ENCODE measurements around the gene SLC25A53. TPM values are rescaled to one million over a fixed set of nuclear protein-coding genes. Genes with fewer than 3 reads are reported as not detected.

Gene SLC25A53, protein sequence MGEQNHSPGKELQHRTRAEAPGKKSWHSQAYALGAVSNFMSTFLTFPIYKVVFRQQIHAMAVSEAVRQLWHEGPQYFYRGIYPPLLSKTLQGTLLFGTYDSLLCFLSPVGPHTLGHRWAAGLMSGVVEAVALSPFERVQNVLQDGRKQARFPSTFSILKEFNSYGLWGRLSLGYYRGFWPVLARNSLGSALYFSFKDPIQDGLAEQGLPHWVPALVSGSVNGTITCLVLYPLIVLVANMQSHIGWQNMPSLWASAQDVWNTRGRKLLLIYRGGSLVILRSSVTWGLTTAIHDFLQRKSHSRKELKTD
- total RNA-seq (2014; rRNA removed; shearing (Covaris generic)) = 2.2 and 2.3 TPM in 2 replicates

DNA sequence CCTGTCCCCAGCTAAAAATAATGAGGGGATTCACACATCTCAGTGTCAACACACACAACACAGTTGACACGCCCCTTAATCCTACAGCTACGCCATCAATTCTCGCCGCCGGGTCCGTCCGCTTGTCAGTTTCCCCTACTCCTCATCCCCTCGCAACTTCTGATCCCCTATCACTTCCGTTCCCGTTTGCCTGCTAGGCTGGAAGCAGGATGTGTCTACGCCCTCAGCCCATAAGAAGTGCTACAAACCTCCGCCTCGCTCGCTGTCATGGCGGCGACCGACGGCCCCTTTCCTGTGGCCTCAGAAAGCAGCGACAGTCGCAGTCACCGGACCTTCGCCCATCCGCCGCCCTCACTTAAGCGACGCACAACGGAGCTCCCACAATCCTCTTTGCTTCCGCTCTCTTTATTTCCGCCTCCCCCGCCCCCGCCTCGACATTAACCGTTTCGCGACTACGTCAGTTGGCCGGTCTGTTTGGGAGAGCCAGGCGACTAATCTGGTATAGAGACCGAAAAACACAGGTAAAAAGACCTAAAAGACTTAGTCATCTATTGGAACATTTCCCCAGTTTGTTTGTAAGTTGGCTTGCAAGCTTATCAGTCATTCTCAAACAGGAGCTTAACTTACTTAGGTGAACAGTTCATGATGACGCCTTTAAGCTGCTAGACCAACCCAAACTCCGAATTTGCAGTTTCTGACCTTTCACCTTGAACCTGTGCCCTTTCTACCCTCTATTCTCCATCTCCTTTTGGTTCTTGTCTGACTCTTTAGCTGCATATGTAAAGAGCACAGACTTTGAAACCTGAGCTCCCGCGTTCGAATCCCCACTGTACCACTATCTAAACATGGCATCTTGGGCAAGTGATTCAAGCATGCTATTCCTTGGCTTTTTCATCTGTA is at the start of gene SLC25A53:
TSS of gene SLC25A53 (minus strand) at position 380 of the 900 bp plus-strand sequence. CDS start 51,752 bp downstream, outside the sequence.
- H3K36me3 ChIP-seq (replicated peaks; ENCODE audit: control insufficient read depth, insufficient read depth, low read length) = no peaks in the 10 kb centered on the region
- DNase-seq = peak; percentile 49
- no peaks in the 10 kb centered on the region for H3K27me3 ChIP-seq (ENCODE audit: control insufficient read depth, insufficient read depth, low read length)
- peak within 1 kb of the TSS; percentile 51 for H3K4me3 ChIP-seq (ENCODE audit: insufficient read depth, low read depth, low read length)

DNA sequence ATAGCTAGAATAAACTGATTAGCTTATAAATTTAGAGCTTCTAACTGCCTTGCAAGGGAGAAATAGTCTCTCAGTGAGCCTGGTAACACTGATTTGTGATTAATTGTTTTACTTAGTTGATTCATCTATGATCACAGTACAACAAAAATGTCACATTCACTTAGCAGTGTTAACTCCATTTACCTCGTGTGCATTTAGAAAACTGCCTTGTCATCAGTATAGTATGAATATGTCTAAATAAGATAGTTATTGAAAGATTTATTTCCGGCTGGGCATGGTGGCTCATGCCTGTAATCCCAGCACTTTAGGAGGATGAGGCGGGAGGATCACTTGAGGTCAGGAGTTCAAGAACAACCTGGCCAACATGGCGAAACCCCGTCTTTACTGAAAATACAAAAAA is 48.7 kb upstream of the SLC25A53 start:
- DNase-seq = no peak
- Histone ChIP-seq H3K36me3 (replicated peaks; ENCODE audit: control insufficient read depth, insufficient read depth, low read length) (no peaks in the 10 kb centered on the region; the same call in 1 of the 2 replicates), H3K4me3 (ENCODE audit: insufficient read depth, low read depth, low read length) (no peak overlapping the region), H3K27me3 (ENCODE audit: control insufficient read depth, insufficient read depth, low read length) (no peaks in the 10 kb centered on the region; the same call in 1 of the 2 replicates)

DNA sequence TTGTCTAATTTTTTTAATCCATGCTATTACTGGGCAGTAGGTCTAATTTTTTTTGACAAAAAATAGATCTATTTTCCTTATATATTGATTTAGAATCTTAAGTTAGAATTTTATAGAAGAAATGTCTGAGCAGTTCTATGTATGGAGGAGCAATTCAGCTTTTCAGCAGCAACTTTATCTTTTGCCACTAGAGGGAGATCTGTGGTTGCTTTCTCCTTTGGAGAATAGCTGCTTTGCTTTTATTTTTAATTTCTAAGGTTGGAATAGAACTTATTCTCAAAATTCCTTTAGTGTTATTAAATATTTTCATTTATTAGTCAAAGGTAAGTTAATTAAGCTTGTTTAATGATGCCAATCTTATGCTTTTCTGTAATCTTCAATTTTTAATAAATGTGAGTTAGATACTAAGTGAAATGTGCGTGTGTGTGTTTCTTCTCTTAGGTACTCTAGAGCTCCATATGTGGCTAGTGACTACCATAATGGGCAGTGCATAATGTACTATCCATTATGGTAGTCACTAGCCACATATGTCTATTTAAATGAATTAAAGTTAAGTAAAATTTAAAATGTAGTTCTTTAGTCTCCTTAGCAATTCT is 38.8 kb upstream of the SLC25A53 start:
- Histone ChIP-seq H3K36me3 (replicated peaks; ENCODE audit: control insufficient read depth, insufficient read depth, low read length) (no peaks in the 10 kb centered on the region; the same call in 1 of the 2 replicates), H3K27me3 (ENCODE audit: control insufficient read depth, insufficient read depth, low read length) (no peaks in the 10 kb centered on the region), H3K4me3 (ENCODE audit: insufficient read depth, low read depth, low read length) (no peak overlapping the region)
- peak; percentile 29 for DNase-seq

DNA sequence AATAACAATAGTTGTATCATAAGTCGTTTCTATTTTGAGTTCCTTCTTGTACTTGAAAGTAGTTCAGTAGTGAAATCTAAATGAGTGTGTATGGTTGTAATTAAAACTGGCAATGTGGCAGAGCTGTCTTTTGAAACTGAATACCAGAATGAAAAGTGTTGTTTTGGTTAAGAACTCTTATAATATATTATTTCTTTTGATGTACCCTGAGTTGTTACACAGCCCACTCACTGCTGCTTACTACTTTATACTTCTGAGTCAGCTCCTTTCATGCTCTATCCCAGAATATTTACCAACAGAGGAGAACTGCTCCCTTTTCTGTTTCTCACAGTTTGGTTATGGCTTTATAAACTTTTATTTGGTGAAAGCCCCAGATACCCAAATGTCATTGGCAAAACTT is 38.2 kb upstream of the SLC25A53 start:
- no peak overlapping the region for H3K4me3 ChIP-seq (ENCODE audit: insufficient read depth, low read depth, low read length)
- H3K27me3 ChIP-seq (ENCODE audit: control insufficient read depth, insufficient read depth, low read length) = no peaks in the 10 kb centered on the region
- H3K36me3 ChIP-seq (replicated peaks; ENCODE audit: control insufficient read depth, insufficient read depth, low read length) = peaks cover 1% of the 10 kb centered on the region; the same call in 1 of the 2 replicates
- DNase-seq = no peak

DNA sequence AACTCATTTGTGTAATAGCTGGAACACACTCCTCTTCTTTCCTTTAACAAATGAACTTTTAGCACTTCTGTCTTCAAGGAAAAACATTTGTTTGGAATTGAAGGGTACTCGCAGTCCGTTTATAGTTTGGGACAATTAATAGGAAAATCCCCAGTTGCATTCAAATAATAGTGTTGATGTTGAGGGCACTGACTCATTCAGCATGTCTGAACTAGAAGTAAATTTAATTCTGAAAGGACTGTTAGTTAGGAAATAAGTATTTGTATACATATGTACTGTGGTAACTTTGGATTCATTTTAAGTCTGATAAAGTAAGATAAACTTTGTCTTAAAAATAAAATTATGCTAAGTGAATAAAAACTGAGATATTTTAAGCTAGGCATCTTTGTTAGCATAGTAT is 36.7 kb upstream of the SLC25A53 start:
- Histone ChIP-seq H3K27me3 (ENCODE audit: control insufficient read depth, insufficient read depth, low read length) (no peaks in the 10 kb centered on the region), H3K4me3 (ENCODE audit: insufficient read depth, low read depth, low read length) (no peak overlapping the region), H3K36me3 (replicated peaks; ENCODE audit: control insufficient read depth, insufficient read depth, low read length) (peaks cover 4% of the 10 kb centered on the region)
- no peak for DNase-seq

DNA sequence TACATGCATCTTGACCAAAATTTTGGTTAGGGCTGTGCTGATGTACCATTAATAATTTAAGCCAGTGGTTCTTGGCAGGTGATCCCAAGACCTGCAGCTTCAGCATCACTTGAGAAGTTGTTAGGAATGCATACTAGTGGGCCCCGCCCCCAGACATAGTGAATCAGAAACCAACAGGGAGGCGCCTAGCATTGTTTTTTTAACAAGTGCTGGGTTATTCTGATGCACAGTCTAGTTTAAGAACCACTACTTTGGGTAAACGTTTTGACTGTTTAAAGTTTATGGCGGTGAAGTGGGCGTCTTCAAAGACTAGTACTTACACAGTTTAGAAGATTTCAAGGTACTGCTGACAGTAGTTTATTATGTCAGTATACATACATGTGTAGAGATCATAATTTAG is 33.0 kb upstream of the SLC25A53 start:
- H3K27me3 ChIP-seq (ENCODE audit: control insufficient read depth, insufficient read depth, low read length) = no peaks in the 10 kb centered on the region
- H3K4me3 ChIP-seq (ENCODE audit: insufficient read depth, low read depth, low read length) = no peak overlapping the region
- DNase-seq = no peak
- H3K36me3 ChIP-seq (replicated peaks; ENCODE audit: control insufficient read depth, insufficient read depth, low read length) = peaks cover 9% of the 10 kb centered on the region

DNA sequence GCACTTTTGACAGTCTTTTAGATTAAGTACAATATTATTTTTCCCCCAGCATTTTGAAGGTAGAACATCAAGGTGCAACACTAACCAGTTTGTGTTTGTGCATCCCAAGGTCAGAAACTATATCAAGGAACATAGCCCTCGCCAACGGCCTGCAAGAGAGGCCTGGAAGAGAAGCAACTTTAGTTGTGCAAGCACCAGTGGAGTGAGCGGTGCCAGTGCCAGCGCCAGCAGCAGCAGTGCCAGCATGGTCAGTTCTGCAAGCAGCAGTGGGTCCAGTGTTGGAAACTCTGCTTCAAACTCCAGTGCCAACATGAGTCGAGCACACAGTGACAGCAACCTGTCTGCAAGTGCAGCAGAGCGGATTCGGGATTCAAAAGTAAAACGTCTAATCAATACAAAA is 31.1 kb upstream of the SLC25A53 start:
- H3K27me3 ChIP-seq (ENCODE audit: control insufficient read depth, insufficient read depth, low read length) = no peaks in the 10 kb centered on the region
- H3K36me3 ChIP-seq (replicated peaks; ENCODE audit: control insufficient read depth, insufficient read depth, low read length) = peaks cover 9% of the 10 kb centered on the region
- no peak overlapping the region for H3K4me3 ChIP-seq (ENCODE audit: insufficient read depth, low read depth, low read length)
- no peak for DNase-seq

DNA sequence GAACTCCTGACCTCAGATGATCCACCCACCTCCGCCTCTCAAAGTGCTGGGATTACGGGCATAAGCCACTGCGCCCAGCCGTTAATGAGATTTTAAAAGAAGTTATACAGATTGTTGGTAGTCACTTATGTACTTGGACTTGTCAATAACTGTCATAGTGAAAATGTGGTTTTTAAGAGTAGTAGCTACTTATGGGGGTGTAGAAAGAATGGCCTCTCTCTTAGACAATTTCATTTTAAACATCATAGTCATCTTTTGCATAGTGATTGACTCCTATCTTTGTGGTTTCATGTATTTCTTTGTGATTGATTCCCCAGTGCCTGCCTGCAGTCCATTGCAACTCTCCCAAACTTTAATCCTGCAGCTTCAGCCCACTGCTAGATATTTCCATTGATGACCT is 26.9 kb upstream of the SLC25A53 start:
- no peak for DNase-seq
- no peaks in the 10 kb centered on the region for H3K27me3 ChIP-seq (ENCODE audit: control insufficient read depth, insufficient read depth, low read length)
- peaks cover 6% of the 10 kb centered on the region for H3K36me3 ChIP-seq (replicated peaks; ENCODE audit: control insufficient read depth, insufficient read depth, low read length)
- H3K4me3 ChIP-seq (ENCODE audit: insufficient read depth, low read depth, low read length) = no peak overlapping the region

DNA sequence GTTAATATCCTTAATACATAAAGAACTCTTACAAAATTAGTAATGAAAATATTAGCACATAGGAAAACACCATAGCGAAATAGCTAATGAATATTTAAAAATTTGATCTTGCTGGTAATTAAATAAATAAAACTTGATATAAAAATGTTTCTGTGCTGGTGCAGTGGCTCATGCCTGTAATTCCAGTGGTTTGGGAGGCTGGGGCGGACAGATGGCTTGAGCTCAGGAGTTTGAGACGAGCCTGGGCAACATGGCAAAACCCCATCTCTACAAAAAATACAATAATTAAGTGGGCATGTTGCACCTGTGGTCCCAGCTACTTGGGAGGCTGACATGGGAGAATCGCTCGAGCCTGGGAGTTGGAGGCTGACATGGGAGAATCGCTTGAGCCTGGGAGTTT is 17.0 kb upstream of the SLC25A53 start:
- Histone ChIP-seq H3K27me3 (ENCODE audit: control insufficient read depth, insufficient read depth, low read length) (no peaks in the 10 kb centered on the region), H3K4me3 (ENCODE audit: insufficient read depth, low read depth, low read length) (no peak overlapping the region), H3K36me3 (replicated peaks; ENCODE audit: control insufficient read depth, insufficient read depth, low read length) (0 out of 2 replicates have a peak, but pooled peaks cover 2% of the 10 kb centered on the region)
- no peak for DNase-seq

DNA sequence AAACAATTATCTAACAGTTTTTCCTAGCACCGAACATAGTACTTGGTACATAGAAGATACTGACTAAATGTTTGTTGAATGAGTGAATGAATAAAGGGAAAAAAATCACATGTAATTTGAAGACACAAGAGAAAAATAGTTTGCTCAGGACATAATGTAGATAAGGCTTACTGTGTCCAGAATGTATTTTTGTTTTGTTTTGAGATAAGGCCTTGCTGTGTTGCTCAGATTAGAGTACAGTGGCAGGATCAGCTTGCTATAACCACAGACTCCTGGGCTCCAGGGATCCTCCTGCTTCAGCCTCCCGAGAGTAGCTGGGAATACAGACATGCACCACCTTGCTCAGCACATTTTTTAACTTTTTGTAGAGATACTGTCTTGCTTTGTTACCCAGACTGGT is 16.0 kb upstream of the SLC25A53 start:
- no peak for DNase-seq
- Histone ChIP-seq H3K36me3 (replicated peaks; ENCODE audit: control insufficient read depth, insufficient read depth, low read length) (0 out of 2 replicates have a peak, but pooled peaks cover 2% of the 10 kb centered on the region), H3K4me3 (ENCODE audit: insufficient read depth, low read depth, low read length) (no peak overlapping the region), H3K27me3 (ENCODE audit: control insufficient read depth, insufficient read depth, low read length) (no peaks in the 10 kb centered on the region)

DNA sequence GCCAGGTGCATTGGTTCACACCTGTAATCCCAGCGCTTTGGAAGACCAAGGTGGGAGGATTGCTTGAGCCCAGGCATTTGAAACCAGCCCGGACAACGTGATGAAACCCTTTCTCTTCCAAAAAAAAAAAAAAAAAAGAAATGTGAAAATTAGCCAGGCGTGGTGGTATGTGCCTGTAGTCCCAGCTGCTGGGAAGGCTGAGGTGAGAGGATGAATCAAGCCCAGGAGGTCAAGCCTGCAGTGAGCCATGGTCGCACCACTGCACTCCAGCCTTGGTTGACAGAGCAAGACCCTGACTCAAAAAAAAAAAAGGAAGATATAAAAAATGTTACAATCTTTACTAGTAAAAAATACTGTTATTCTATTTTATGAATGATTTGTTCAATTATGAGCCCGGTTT is 15.3 kb upstream of the SLC25A53 start:
- H3K27me3 ChIP-seq (ENCODE audit: control insufficient read depth, insufficient read depth, low read length) = no peaks in the 10 kb centered on the region
- DNase-seq = no peak
- H3K4me3 ChIP-seq (ENCODE audit: insufficient read depth, low read depth, low read length) = no peak overlapping the region
- 0 out of 2 replicates have a peak, but pooled peaks cover 2% of the 10 kb centered on the region for H3K36me3 ChIP-seq (replicated peaks; ENCODE audit: control insufficient read depth, insufficient read depth, low read length)

DNA sequence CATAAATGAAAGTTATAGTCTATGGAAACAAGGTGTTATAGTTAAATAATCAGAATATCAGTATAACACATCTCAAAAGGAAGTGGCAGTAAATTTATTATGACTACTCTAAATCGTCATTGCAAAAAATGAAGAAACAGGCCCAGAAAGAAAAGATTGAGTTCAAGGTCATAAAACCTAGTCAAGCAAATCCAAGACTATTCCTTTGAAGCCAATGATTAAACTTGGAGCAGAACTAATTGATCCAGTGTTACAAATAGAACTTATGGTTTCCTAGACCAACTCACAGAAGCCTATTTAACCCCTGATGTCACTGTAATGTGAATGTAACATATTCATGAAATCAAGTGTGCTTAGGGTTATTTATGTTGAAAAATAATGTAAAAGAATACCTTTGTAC is 11.3 kb upstream of the SLC25A53 start:
- H3K36me3 ChIP-seq (replicated peaks; ENCODE audit: control insufficient read depth, insufficient read depth, low read length) = no peaks in the 10 kb centered on the region
- H3K4me3 ChIP-seq (ENCODE audit: insufficient read depth, low read depth, low read length) = no peak overlapping the region
- DNase-seq = no peak
- H3K27me3 ChIP-seq (ENCODE audit: control insufficient read depth, insufficient read depth, low read length) = peaks cover 2% of the 10 kb centered on the region

DNA sequence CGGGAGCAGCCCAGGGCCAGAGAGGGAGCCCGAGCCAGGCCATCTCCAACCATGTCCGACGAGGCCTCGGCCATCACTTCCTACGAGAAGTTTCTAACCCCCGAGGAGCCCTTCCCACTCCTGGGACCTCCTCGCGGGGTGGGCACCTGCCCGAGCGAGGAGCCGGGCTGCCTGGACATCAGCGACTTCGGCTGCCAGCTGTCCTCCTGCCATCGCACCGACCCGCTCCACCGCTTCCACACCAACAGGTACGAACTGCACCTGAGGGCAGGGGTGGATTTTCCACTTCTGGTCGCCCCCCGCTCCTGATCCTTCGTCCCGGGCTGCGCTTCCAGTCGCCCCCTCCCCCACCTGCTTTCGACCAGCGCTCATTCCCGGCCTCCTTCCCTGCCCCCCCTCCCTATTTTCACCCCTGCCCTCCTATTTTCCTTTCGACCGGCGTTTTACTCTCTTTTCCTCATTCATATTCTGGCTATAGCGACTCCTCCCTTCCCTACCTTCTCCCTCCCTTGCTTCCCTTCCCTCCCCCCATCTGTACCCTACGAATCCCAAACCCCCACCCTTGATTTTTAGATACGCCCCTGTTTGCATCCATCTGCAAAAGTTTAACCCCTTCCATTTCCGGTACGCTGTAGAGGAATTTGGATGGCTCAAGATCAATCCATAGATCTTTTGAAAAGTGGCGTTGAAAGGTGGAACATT is 10.1 kb upstream of the SLC25A53 start:
- H3K4me3 ChIP-seq (ENCODE audit: insufficient read depth, low read depth, low read length) = peak overlapping the region; percentile 88
- peaks cover 2% of the 10 kb centered on the region for H3K27me3 ChIP-seq (ENCODE audit: control insufficient read depth, insufficient read depth, low read length)
- H3K36me3 ChIP-seq (replicated peaks; ENCODE audit: control insufficient read depth, insufficient read depth, low read length) = no peaks in the 10 kb centered on the region
- no peak for DNase-seq

Data from H7 (cell line).